A673 (cell line): ENCODE measurements around the gene KCNAB2. TPM values are rescaled to one million over a fixed set of nuclear protein-coding genes. Genes with fewer than 3 reads are reported as not detected.

Source experiments
- BruUV-seq: library from RNA; stranded (reverse); fragments of 400-500 nt; replicated peaks from 2 replicates; lab custom pipeline; 2021; lab: Mats Ljungman, UMichigan
- CTCF ChIA-PET: fragments of 300-600 bp; sonication (Branson Sonifier 250); formaldehyde crosslinking; loops from one replicate; lab custom pipeline; 2022; ENCODE audit warnings: antibody characterized with exemption; lab: Charles Lee
- POLR2A ChIA-PET: fragments of 300-600 bp; sonication (Branson Sonifier 250); formaldehyde crosslinking; loops from one replicate; lab custom pipeline; 2022; ENCODE audit warnings: antibody characterized with exemption; ENCODE audit not compliant: low non-redundant PET; lab: Charles Lee
- DNase-seq: peaks from one replicate; pipeline ENCODE4 v3.0.0-alpha.2; 2015; ENCODE audit warnings: low spot score
- H3K27ac ChIP-seq: fragments of 200-600 bp; sonication (generic); 2 replicates; pipeline ENCODE4 v1.5.1; 2016; ENCODE audit warnings: mixed run types, low read depth, mild to moderate bottlenecking, mixed read lengths, antibody characterized with exemption, low read length; ENCODE audit not compliant: poor library complexity, severe bottlenecking
- H3K27me3 ChIP-seq: fragments of 200-600 bp; sonication (generic); replicated peaks from 2 replicates; pipeline ENCODE4 v1.6.1; 2017; ENCODE audit warnings: mixed run types, low read depth, mild to moderate bottlenecking, mixed read lengths, antibody characterized with exemption, low read length; ENCODE audit not compliant: insufficient read depth, poor library complexity
- H3K36me3 ChIP-seq: fragments of 200-600 bp; sonication (generic); 2 replicates; pipeline ENCODE4 v1.6.1; 2016; ENCODE audit warnings: mixed run types, mild to moderate bottlenecking, mixed read lengths, antibody characterized with exemption, low read length; ENCODE audit not compliant: insufficient read depth, poor library complexity, severe bottlenecking
- H3K4me1 ChIP-seq: fragments of 200-600 bp; sonication (generic); 2 replicates; pipeline ENCODE4 v1.6.1; 2017; ENCODE audit warnings: mixed run types, mild to moderate bottlenecking, mixed read lengths, antibody characterized with exemption, low read length; ENCODE audit not compliant: insufficient read depth, poor library complexity, severe bottlenecking
- H3K4me3 ChIP-seq: fragments of 200-600 bp; sonication (generic); 2 replicates; pipeline ENCODE4 v1.5.1; 2016; ENCODE audit warnings: low read depth, mixed run types, mild to moderate bottlenecking, mixed read lengths, low read length; ENCODE audit not compliant: poor library complexity, severe bottlenecking
- H3K9me3 ChIP-seq: fragments of 200-600 bp; sonication (generic); 2 replicates; pipeline ENCODE4 v1.6.1; 2016; ENCODE audit warnings: mixed run types, low read depth, mild to moderate bottlenecking, mixed read lengths, antibody characterized with exemption, low read length; ENCODE audit not compliant: poor library complexity, severe bottlenecking
- CTCF ChIP-seq: fragments of 300-800, 200-600 bp; sonication (generic); conservative IDR thresholded peaks from 2 replicates; pipeline ENCODE4 v1.5.1; 2017; ENCODE audit warnings: low read depth, mild to moderate bottlenecking, antibody characterized with exemption, low read length, moderate library complexity, mixed read lengths
- EZH2 ChIP-seq: fragments of 200-600 bp; sonication (generic); IDR thresholded peaks from 2 replicates; pipeline ENCODE4 v1.6.1; 2017; ENCODE audit warnings: borderline replicate concordance, low read depth, mild to moderate bottlenecking, mixed read lengths, antibody characterized with exemption, low read length; ENCODE audit not compliant: poor library complexity, severe bottlenecking
- intact Hi-C: fragments of 100-400 bp; cut with micrococcal nuclease; formaldehyde crosslinking; loops from one replicate; pipeline ENCODE4 v1.10.0; 2022; ENCODE audit not compliant: unreplicated experiment
- total RNA-seq: library from RNA; stranded (reverse); gene quantifications from 2 replicates; pipeline ENCODE4 v1.2.3, GENCODE V29; 2021

KCNAB2 gene
- total RNA-seq, 1 experiment from 2014 or later, result 6.4 TPM

- TF ChIP-seq CTCF (no peak), EZH2 (no peak)
- H3K36me3 ChIP-seq, result no peaks in the 10 kb centered on the region
- no peaks in the 10 kb centered on the region for H3K27me3 ChIP-seq
- intact Hi-C loops, result no loop called here
- H3K9me3 ChIP-seq, result no peaks in the 10 kb centered on the region
- ChIA-PET POLR2A (no interaction called here), CTCF (no interaction called here)
- H3K4me1 ChIP-seq, result no peaks in the 10 kb centered on the region
- BruUV-seq, result no TSS peak
- no peak overlapping the region for H3K4me3 ChIP-seq
- H3K27ac ChIP-seq, result no peak overlapping the region
- no peak for DNase-seq
These were observed 70.4 kb downstream of the KCNAB2 start for GRCh38 chr1:6116137-6116536.

GRCh38 chr1:6117064-6117463, 71.4 kb downstream of the KCNAB2 start:
- BruUV-seq, result no TSS peak
- no peak overlapping the region for H3K4me3 ChIP-seq
- CTCF ChIA-PET, result no interaction called here
- no peak for TF ChIP-seq CTCF
- no peak for TF ChIP-seq EZH2
- no peaks in the 10 kb centered on the region for H3K4me1 ChIP-seq
- no peaks in the 10 kb centered on the region for H3K36me3 ChIP-seq
- no peak for DNase-seq
- H3K9me3 ChIP-seq, result no peaks in the 10 kb centered on the region
- POLR2A ChIA-PET, result no interaction called here
- H3K27me3 ChIP-seq, result no peaks in the 10 kb centered on the region
- H3K27ac ChIP-seq, result no peak overlapping the region
- intact Hi-C loops, result no loop called here

- H3K4me1 ChIP-seq, result no peaks in the 10 kb centered on the region
- ChIA-PET POLR2A (no interaction called here), CTCF (no interaction called here)
- TF ChIP-seq CTCF (no peak), EZH2 (no peak)
- no peak overlapping the region for H3K4me3 ChIP-seq
- intact Hi-C loops, result no loop called here
- no peak overlapping the region for H3K27ac ChIP-seq
- H3K9me3 ChIP-seq, result no peaks in the 10 kb centered on the region
- BruUV-seq, result no TSS peak
- no peaks in the 10 kb centered on the region for H3K36me3 ChIP-seq
- no peak for DNase-seq
- H3K27me3 ChIP-seq, result no peaks in the 10 kb centered on the region
These were observed 71.9 kb downstream of the KCNAB2 start for GRCh38 chr1:6117624-6118023.
